Activated CD4-positive, CD25-positive, alpha-beta regulatory T cell treated with anti-CD3 and anti-CD28 coated beads, Interleukin-2, amount 50 U/mL, for 72 hours (primary cell): ENCODE results near the gene ABCD3.
"Not testable (repeated sequence)": the region's sequence is repeated elsewhere in the genome, so short reads cannot be mapped to it uniquely, and the experiment has no call there.

Source experiments
- DNase-seq: peaks from one replicate; pipeline ENCODE4 v3.0.0; 2021

Gene ABCD3

GRCh38 chr1:94416901-94417727 is 1.1 kb upstream of the ABCD3 start:
- no peak for DNase-seq

- no peak for DNase-seq
Observed at GRCh38 chr1:94417728-94417977, 536 bp upstream of the ABCD3 start.

- no peak for DNase-seq
Observed at GRCh38 chr1:94418664-94419655, 771 bp downstream of the ABCD3 start.

GRCh38 chr1:94422115-94422820 is 4.1 kb downstream of the ABCD3 start:
- DNase-seq: no peak

GRCh38 chr1:94425821-94426484 is 7.8 kb downstream of the ABCD3 start:
- no peak for DNase-seq

- DNase-seq: not testable (repeated sequence)
Observed at GRCh38 chr1:94426485-94426870, 8.3 kb downstream of the ABCD3 start.

GRCh38 chr1:94428441-94428840 is 10.3 kb downstream of the ABCD3 start:
- DNase-seq: no peak

- not testable (repeated sequence) for DNase-seq
Observed at GRCh38 chr1:94428927-94429528, 10.8 kb downstream of the ABCD3 start.

- DNase-seq: not testable (repeated sequence)
Observed at GRCh38 chr1:94430066-94430465, 11.9 kb downstream of the ABCD3 start.

- no peak for DNase-seq
Observed at GRCh38 chr1:94433866-94434265, 15.7 kb downstream of the ABCD3 start.

- no peak for DNase-seq
Observed at GRCh38 chr1:94434365-94435045, 16.3 kb downstream of the ABCD3 start.

- DNase-seq: no peak
Observed at GRCh38 chr1:94438692-94439276, 20.6 kb downstream of the ABCD3 start.

GRCh38 chr1:94440088-94440487 is 21.9 kb downstream of the ABCD3 start:
- DNase-seq: no peak

- DNase-seq: not testable (repeated sequence)
Observed at GRCh38 chr1:94443067-94443466, 24.9 kb downstream of the ABCD3 start.

- not testable (repeated sequence) for DNase-seq
Observed at GRCh38 chr1:94444819-94445218, 26.6 kb downstream of the ABCD3 start.

- DNase-seq: not testable (repeated sequence)
Observed at GRCh38 chr1:94445733-94446132, 27.5 kb downstream of the ABCD3 start.

GRCh38 chr1:94446177-94446576 is 28.0 kb downstream of the ABCD3 start:
- DNase-seq: not testable (repeated sequence)

GRCh38 chr1:94448741-94449140 is 30.6 kb downstream of the ABCD3 start:
- not testable (repeated sequence) for DNase-seq

GRCh38 chr1:94456736-94457135 is 38.5 kb downstream of the ABCD3 start:
- no peak for DNase-seq

- no peak for DNase-seq
Observed at GRCh38 chr1:94462606-94463005, 44.4 kb downstream of the ABCD3 start.

- no peak for DNase-seq
Observed at GRCh38 chr1:94463056-94463764, 45.0 kb downstream of the ABCD3 start.
